GM15510 (cell line): ENCODE data around the gene HOXB5.

Experiments used
- POLR2A ChIP-seq: IDR thresholded peaks from 3 replicates; pipeline ENCODE4 v1.6.1; 2011; ENCODE audit warnings: borderline replicate concordance; ENCODE audit not compliant: insufficient read length; ENCODE audit errors: extremely low read depth

Gene HOXB5

DNA sequence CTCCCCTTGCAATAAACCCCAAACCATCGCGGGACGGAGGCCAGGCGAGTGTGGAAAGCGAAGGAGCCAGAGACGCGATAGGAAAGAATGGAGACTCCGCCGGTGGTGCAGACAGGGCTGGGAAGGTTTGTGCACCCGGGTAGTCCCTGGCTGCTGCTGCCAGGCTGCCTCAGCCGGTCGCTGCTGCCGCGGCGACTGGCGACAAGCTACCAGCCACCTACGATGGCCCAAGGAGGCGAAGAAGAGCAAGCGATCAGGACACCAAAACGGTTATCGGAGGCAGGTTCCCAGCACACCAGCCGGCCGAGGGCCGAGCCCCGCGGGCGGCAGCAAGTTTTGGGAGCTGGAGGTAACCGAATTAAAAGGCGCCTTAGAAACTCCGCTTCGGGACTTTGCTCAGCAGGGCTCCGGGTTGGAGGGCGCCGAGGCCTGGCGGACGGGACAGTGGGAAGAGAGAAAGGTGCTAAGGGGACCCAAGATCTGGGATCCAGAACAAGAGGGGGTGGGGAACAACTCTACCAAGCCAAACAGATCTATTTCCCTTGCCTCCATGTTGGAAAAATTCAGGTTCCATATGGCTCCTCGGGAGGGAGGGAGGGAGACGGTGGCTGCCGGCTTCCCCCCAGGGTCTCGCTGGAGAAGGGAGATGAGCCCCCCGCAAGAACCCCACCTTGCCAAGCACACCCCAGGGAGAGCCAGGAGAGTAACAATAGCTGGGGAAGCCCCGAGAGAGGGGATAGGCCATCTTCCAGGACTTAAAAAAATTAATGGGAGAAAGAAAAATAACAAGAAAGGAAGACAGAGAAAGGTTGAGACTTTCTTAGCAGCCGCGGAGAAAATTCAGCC, 38.9 kb downstream of the HOXB5 start:
- TF ChIP-seq POLR2A: no peak

DNA sequence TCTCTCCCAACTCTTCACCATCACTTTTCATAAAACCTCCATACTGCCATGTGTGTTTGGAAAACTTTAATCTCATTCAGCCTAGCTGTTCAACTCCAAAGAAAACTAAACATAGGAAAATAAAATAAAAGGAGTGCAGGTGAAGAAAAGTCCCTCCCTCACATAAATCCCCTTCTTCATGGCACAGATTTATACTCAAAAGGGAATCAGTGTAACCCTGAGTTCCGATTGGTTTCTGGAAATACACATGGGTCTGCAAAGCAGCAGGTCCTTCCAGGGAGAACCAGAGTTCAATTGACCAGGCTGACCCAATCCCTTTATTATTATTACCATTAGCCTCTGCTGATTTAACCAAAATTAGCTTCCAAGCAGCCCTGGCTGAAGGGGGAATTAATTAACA, 39.8 kb downstream of the HOXB5 start:
- no peak for TF ChIP-seq POLR2A

DNA sequence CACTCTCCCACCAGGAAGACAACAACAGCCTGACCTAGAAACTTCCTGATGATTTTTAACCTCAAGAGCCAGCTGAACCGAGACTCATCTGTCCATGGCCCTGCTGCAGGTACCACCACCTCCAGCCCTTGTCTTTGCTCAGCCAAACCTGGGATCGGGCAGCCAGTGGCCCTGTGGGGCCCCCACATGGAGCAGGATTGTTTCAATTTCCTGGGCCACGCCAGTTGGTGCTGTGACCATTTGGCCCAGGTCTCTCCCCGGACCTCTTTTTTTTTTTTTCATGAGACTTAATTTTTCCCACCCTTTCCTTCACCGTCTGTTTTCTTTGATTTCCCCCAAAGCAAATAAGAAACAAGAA, 40.4 kb downstream of the HOXB5 start:
- TF ChIP-seq POLR2A: no peak

DNA sequence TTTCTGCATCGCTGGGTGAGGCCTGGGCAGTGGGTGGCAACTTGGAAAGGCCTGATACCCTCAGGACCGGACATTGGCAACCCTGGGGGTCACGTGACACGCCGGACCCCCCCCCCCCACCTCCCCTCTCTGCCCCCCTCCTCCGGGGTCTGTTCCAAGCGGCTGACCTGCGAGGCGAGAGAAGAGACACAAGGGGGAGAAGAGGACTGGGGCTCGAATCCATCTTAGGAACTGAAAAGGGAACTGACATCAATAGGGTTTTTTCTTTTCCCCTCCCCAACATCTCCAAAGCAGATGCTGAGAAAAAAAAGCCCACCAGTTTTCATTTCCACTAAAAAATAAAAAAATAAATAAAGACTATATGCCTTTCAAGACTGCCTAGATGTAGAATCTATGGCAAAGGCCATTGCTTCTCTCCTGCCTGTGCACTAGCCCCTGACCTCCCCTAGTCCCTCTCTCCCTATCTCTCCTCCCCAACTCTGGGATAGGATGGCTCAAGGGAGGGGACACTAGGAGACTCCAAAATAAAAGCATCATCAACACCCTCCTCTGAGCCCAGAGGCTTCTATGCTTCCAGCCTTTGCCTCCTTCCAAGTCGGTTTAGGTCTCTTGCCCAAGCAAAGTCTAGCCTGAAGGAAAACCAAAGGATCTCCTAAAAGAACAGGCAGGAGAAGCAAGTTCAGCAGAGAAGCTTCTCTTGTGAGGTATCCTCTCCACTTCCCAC, 41.0 kb downstream of the HOXB5 start:
- TF ChIP-seq POLR2A: no peak

DNA sequence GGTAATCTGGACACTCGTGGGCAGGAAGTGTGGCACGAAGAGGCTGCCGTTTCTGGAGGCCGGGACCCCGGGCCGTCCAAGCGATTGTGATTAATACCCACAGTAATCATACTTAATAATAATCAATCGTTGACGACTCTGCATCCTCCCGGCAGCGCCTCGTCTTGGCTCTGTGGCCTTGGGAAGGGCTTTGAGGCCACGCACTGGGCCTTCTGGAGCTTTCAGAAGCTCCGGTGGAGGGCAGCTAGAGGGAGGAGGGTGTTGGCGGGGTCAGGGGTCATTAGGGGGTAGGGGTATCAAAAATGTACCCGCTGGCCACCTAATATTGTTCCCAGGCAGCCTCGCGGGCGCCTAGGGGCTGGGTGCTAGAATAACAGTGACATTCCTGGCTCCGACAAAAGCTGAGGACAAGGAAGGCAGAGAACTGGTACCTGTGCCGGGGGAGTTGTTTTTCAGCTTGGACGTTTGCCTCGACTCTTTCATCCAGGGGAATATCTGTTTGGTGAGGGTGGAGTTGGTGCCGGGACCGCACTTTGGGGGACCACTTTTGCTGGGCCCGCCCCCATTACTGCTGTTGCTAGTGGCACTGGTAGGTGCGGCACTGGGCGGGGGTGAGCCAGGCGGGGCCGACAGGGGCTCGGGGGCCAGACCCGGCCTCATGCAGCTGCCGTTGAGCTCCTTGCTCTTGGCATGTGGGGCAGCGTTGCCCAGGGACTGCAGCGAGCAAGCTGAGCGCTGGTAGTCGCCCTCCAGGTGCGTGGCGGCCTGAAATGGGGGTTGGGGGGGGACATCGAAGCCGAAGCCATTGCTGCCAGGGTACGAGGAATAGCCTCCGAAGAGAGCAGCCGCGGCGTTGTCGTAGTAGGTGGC, 41.7 kb downstream of the HOXB5 start:
- no peak for TF ChIP-seq POLR2A

DNA sequence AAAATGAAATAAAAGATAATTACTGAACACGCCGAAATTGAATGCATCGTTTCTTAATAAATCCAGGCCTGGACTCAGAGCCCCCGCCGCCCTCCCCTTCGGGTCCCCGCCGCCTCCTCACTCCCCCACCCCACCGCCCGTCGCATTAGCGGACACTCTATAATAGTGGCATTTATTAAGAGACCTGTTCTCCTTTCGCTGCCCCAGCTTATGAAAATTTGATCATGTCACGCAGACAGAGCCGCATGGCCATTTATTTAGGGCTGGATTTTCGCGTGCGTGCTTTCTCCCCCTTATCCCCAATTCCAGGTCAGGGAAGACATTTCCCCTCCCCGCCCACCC, 42.4 kb downstream of the HOXB5 start:
- no peak for TF ChIP-seq POLR2A

DNA sequence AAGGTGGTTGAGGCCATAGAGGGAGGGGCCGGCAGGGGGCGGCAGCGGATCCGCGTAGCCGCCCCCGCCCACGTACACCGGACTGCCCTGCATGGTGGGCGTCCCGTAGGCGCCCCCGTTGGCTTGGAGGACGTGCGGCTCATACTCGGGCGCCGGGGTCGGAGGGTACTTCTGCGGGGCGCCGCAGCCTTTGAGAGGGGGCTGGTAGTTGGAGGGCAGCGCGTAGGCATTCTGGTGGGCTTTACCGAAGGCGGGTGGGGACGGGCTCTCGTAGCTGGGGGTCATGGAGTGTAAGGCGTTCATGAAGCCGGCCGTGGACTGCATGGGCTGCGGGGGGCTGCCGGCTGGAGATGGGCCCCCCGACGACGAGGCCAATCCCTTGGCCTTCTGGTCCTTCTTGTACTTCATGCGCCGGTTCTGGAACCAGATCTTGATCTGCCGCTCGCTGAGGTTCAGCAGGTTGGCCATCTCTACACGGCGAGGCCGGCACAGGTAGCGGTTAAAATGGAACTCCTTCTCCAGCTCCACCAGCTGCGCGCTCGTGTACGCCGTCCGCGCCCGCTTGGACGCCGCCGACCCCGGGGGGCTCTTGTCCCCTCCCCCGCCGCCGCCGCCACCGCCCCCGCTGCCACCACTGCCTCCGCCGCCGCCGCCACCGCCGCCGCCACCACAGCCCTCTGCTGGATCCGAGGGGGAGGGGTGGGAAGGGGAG, 42.9 kb downstream of the HOXB5 start:
- no peak for TF ChIP-seq POLR2A

DNA sequence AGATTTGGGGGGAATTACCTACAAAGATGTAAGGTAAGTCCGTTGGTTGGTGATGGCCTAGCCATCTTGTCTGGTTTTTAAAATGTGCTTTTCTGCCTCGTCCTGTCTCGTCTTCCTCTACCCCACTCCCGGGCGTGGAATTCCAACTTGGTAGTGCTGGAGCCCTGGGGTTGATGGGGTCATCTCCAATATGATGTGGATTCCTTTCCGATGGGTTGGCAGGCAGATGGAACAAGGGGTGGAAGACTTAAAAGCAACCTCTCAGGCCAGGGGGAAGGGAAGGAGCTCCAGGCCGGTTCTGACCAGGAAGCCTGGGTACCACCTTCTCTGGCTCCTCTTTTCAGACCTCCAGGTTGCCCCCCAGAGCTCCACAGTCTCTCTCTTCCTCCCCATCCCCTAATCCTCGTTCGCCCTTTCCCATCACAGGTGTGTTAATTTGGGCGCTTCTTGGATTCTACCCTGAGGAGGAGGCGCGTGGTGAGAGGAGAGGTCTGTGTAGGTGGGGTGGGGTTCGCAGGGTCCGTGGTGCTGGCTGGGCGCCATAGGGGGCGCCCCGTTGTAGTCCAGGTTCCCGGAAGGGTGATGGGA, 43.6 kb downstream of the HOXB5 start:
- no peak for TF ChIP-seq POLR2A

DNA sequence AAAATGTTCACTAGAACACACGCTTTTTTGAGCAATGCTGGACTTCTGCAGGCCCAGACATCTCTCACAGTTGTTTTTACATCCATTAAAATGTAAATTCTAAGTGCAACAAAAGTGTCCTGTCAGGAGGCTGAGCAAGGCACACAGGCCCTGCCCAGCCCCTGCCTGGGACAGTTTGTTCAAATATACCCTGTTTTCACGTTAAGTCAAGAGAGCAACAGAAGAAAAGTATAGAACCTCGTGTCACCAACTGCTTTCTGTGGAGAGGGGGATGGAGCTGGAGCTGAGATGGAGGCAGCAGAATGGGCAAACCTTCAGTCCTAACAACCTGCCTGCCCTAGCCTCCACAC, 44.3 kb downstream of the HOXB5 start:
- no peak for TF ChIP-seq POLR2A

DNA sequence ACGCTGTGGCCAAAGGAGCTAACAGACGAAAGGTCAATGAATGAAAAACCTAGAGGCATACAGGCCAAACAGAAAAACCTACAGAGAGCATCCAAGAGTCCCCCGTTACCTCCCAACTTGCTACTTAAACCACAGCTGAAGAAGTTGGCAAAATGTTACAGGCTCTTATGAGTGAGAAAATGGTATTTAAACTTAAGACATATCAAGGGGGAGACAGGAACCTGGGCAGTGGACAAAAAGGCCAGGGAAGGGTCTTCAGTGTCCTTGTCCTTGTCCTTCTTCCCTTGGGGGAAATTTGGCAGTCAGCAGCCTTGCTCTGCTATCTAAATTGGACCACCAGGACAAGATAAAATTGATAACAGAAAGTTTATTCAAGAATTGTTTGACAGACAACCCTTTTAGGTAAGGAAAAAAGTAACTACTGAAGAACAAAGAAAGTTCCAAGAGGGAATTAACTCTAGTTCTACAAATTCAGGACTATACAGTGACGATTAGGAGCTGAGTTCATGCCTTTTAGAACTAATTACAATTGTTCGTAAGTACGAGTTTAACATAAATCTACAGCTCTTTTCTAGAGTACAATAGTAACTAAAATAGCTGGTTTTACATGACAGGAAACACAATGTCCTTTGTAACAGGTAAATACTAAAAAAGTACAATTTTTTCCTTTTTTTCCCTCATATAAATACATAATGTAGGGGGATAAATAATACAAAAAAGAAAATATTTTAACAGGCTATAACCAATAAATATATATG, 44.9 kb downstream of the HOXB5 start:
- no peak for TF ChIP-seq POLR2A

DNA sequence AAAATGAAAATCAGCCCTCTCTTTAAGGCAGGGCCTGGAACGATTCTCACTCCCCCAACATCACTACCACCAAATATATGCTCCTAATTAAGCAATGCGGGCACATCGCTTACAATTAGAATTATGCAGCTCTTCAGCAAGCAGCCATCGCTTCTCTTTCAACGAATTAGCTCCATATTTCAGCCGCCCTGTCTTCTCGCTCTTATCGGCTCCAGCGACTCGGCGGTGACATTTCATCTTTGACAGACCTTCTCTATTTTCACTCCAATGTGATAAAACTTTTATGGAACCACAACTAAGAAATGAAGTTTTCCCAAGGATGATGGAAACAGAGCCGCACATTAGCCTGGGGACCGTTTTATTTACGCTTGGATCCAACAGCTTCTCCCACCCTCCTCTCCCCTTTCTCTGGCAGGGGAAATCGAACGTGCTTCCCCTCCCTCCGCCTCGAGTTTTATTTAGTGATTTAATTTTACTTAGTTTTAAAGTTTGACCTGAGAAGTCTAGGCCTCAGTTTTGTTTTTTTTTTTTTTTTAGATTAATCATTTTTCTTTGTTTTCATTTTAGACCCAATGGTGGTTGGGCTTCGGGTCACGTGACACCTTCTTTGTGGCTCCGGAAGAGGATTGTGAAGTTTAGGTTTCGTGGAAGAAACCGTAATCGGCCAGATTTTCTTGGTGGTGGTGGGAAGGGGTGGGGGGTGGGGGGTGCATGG, 45.6 kb downstream of the HOXB5 start:
- no peak for TF ChIP-seq POLR2A

DNA sequence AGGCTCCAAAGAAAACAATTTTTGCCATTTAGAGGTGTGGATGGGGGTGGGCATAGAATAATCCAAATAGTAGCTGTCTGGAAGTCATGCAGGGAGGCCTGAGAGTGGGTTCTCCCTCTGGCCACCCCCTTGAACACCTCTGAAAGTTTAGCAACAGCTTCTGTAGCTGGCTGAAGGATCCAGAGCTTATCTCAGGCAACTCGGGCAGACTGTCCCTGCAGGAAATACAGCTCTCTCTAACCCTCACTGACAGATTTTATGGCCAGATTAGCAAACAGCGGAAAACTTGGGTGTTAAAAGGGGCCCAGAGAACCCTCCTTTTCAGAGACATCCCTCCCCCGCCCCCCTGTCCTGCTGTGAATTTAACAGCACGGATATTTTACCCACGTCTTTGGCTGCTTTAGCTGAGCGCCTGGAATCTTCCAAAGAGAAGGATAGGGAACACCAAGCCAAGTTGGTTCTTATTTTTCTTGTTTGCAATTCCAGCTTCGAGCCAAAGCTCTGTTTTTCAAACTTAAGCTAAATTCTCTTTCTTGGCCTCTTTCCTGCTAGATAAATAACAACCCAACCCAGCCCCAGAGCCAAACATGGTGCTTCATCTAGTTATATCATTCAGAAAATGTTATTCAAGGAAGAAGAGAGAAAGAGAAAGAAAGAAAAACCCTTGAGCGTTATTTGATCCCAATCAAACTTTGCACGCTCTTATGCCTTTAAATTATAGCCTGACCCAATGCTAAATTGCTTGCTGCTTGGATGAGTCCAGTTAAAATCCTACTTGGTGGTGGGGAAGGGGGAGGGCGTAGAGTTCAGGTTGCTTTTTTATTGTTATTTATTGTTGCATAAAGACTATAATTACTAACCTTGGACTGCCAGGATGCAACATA, 46.4 kb downstream of the HOXB5 start:
- TF ChIP-seq POLR2A: no peak
